ENCODE results near the gene POLE.
"Not testable (repeated sequence)": the region's sequence is repeated elsewhere in the genome, so short reads cannot be mapped to it uniquely, and the experiment has no call there.

The POLE gene

GRCh38 chr12:132700212-132700822 lies 13.2 kb upstream of the POLE start:
- no peak for TF ChIP-seq CTCF (IDR thresholded peaks at IDR 0.05; ENCODE audit: insufficient read depth, low read depth, low read length, missing control alignments)

GRCh38 chr12:132698341-132698740 lies 11.2 kb upstream of the POLE start:
- no peak for TF ChIP-seq CTCF (IDR thresholded peaks at IDR 0.05; ENCODE audit: insufficient read depth, low read depth, low read length, missing control alignments)
- no peak overlapping the region for H3K4me3 ChIP-seq (ENCODE audit: low read length)
- DNase-seq (ENCODE audit: low read depth), result no peak

More at GRCh38 chr12:132700212-132700822, 13.2 kb upstream of the POLE start:
- peak; percentile 65 for DNase-seq (ENCODE audit: low read depth)
- no peak overlapping the region for H3K4me3 ChIP-seq (ENCODE audit: low read length)

- TF ChIP-seq CTCF (IDR thresholded peaks at IDR 0.05; ENCODE audit: insufficient read depth, low read depth, low read length, missing control alignments), result no peak
- H3K4me3 ChIP-seq (ENCODE audit: low read length), result no peak overlapping the region
- no peak for DNase-seq (ENCODE audit: low read depth)
Observed at GRCh38 chr12:132695431-132695830, 8.3 kb upstream of the POLE start.

GRCh38 chr12:132694888-132695287 lies 7.7 kb upstream of the POLE start:
- H3K4me3 ChIP-seq (ENCODE audit: low read length); DNase-seq (ENCODE audit: low read depth): not testable (repeated sequence)

- H3K4me3 ChIP-seq (ENCODE audit: low read length); DNase-seq (ENCODE audit: low read depth): not testable (repeated sequence)
Observed at GRCh38 chr12:132692030-132692429, 4.9 kb upstream of the POLE start.

- no peak for TF ChIP-seq CTCF (IDR thresholded peaks at IDR 0.05; ENCODE audit: insufficient read depth, low read depth, low read length, missing control alignments)
- no peak for DNase-seq (ENCODE audit: low read depth)
Observed at GRCh38 chr12:132690112-132690511, 3.0 kb upstream of the POLE start.

GRCh38 chr12:132689227-132689626 lies 2.1 kb upstream of the POLE start:
- TF ChIP-seq CTCF (IDR thresholded peaks at IDR 0.05; ENCODE audit: insufficient read depth, low read depth, low read length, missing control alignments), result no peak
- H3K4me3 ChIP-seq (ENCODE audit: low read length), result no peak overlapping the region
- no peak for DNase-seq (ENCODE audit: low read depth)

More at GRCh38 chr12:132690112-132690511, 3.0 kb upstream of the POLE start:
- H3K4me3 ChIP-seq (ENCODE audit: low read length), result no peak overlapping the region

- H3K4me3 ChIP-seq (ENCODE audit: low read length), result peak overlapping the region; percentile 49
- DNase-seq (ENCODE audit: low read depth), result no peak
- no peak for TF ChIP-seq CTCF (IDR thresholded peaks at IDR 0.05; ENCODE audit: insufficient read depth, low read depth, low read length, missing control alignments)
Observed at GRCh38 chr12:132686825-132687210, 324 bp downstream of the POLE start.

All from epithelial cell of esophagus (primary cell).